GM21619 (cell line): Measurements from ENCODE around the gene OCA2.

Experiments used
- ATAC-seq: cut with Tn5 transposase; IDR thresholded peaks from one replicate; pipeline ENCODE4 v1.9.1; 2021; ENCODE audit not compliant: unreplicated experiment

Gene OCA2

GRCh38 chr15:28082891-28083684 lies 16.0 kb downstream of the OCA2 start:
- ATAC-seq, result no peak

GRCh38 chr15:28081594-28081993 lies 17.5 kb downstream of the OCA2 start:
- ATAC-seq, result no peak

- no peak for ATAC-seq
Measured at GRCh38 chr15:28080386-28080785, 18.7 kb downstream of the OCA2 start.

GRCh38 chr15:28079313-28079969 lies 19.7 kb downstream of the OCA2 start:
- no peak for ATAC-seq

- no peak for ATAC-seq
Measured at GRCh38 chr15:28078191-28078719, 20.9 kb downstream of the OCA2 start.

- no peak for ATAC-seq
Measured at GRCh38 chr15:28075573-28075972, 23.5 kb downstream of the OCA2 start.

- ATAC-seq, result no peak
Measured at GRCh38 chr15:28068930-28069329, 30.2 kb downstream of the OCA2 start.

GRCh38 chr15:28066231-28066630 lies 32.9 kb downstream of the OCA2 start:
- no peak for ATAC-seq

- no peak for ATAC-seq
Measured at GRCh38 chr15:28060005-28060404, 39.1 kb downstream of the OCA2 start.

GRCh38 chr15:28058082-28058481 lies 41.0 kb downstream of the OCA2 start:
- no peak for ATAC-seq

- ATAC-seq, result no peak
Measured at GRCh38 chr15:28051955-28052633, 47.0 kb downstream of the OCA2 start.

GRCh38 chr15:28049581-28049980 lies 49.5 kb downstream of the OCA2 start:
- ATAC-seq, result no peak

GRCh38 chr15:28047277-28047676 lies 51.8 kb downstream of the OCA2 start:
- no peak for ATAC-seq

GRCh38 chr15:28044121-28044672 lies 54.9 kb downstream of the OCA2 start:
- no peak for ATAC-seq

- no peak for ATAC-seq
Measured at GRCh38 chr15:28043691-28044091, 55.4 kb downstream of the OCA2 start.

GRCh38 chr15:28037969-28038590 lies 61.0 kb downstream of the OCA2 start:
- ATAC-seq, result no peak

- ATAC-seq, result no peak
Measured at GRCh38 chr15:28033443-28033842, 65.7 kb downstream of the OCA2 start.

GRCh38 chr15:28030801-28031200 lies 68.3 kb downstream of the OCA2 start:
- no peak for ATAC-seq

- ATAC-seq, result no peak
Measured at GRCh38 chr15:28027714-28028076, 71.4 kb downstream of the OCA2 start.

- ATAC-seq, result no peak
Measured at GRCh38 chr15:28026764-28027713, 72.1 kb downstream of the OCA2 start.
